HG03521 (cell line): ENCODE measurements around the gene NID1.
"Not testable (repeated sequence)": the region's sequence is repeated elsewhere in the genome, so short reads cannot be mapped to it uniquely, and the experiment has no call there.

Source experiments
- ATAC-seq: cut with Tn5 transposase; IDR thresholded peaks from one replicate; pipeline ENCODE4 v1.9.1; 2021; ENCODE audit warnings: mild to moderate bottlenecking, moderate library complexity; ENCODE audit not compliant: unreplicated experiment

Gene NID1

GRCh38 chr1:236033336-236033735, 31.6 kb downstream of the NID1 start:
- ATAC-seq: no peak

DNA sequence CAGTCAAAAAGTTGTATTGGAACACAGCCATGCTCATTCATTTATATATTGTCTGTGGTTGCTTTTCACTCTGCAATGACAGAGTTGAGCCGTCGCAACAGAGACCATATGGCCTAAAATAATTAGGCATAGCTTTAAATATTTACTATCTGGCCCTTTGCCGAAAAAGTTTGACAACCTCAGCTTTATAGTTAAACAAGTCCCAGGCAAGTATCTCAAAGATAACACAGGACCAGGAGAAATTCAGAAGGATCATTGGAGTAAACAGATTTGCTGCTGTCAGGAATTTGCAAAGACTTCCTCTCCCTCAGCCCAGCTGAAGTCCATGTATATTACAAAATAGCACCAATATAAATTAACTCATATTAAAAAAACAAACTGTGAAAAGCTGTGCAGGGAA, 34.4 kb downstream of the NID1 start:
- ATAC-seq: no peak

GRCh38 chr1:236029428-236029940, 35.4 kb downstream of the NID1 start:
- ATAC-seq: no peak

- no peak for ATAC-seq
Measured at GRCh38 chr1:236027104-236027503, 37.8 kb downstream of the NID1 start.

DNA sequence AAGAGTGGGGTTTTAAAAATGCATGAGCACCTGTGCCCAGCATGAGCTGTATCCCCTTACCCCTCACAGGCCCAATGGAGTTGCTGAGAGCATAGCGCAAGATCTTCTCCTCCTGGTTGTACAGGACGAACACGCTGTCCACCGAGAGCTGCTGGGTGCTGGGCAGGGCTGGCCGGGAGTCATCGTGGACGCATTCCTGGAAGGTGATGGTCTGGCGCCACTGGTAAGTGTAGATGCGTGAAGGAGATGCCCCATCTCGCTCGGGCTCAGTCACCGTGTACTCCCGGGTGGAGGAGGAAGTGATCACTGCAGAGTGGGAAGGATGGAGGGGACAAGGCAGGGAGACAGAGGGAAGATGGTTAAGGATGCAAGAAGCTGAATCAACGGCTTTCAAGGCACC, 39.1 kb downstream of the NID1 start:
- ATAC-seq: no peak

DNA sequence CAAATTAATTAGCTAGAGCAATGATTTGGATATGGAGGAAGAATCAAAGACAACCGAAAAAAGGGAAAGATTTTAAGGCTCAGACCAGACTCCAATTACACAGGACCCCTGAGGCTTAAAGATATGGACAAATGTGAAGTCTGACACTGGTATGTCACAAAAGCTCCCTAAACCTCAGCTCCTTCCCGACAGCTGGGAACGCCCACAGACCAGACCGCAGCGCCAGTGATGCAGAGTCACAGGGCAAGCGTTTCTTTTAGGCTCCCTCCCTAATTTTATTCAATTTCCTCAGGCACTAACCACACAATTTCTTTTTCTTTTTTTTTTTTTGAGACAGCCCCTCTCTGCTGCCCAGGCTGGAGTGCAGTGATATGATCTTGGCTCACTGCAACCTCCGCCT, 40.2 kb downstream of the NID1 start:
- no peak for ATAC-seq

DNA sequence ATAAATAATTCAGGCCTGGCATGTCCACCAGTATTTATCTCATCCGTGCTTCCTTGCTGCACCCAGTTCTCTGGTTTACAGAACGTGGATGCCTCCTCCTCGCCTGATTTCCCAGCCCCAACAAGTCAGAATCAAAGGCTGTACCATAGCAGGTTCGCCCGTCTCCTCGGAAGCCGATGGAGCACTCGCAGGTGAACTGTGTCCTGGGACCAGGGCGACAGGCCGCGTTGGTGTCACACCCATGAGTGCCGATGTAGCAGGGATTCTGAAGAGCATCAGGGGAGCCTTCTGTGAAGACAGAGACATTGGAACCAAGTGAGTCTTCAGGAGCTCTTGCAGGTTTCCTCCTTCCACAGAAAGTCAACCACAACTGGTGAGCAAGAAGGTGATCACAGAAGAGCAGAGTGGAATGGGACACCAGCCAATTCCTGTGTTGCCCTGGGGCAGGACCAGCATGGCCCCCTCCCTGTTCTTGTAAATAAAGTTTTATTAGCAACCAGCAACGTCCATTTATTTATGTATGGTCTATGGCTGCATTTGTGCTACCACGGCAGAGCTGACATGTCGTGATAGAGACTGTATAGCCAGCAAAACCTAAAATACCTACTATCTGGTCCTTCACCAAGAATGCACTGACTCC, 40.8 kb downstream of the NID1 start:
- no peak for ATAC-seq

DNA sequence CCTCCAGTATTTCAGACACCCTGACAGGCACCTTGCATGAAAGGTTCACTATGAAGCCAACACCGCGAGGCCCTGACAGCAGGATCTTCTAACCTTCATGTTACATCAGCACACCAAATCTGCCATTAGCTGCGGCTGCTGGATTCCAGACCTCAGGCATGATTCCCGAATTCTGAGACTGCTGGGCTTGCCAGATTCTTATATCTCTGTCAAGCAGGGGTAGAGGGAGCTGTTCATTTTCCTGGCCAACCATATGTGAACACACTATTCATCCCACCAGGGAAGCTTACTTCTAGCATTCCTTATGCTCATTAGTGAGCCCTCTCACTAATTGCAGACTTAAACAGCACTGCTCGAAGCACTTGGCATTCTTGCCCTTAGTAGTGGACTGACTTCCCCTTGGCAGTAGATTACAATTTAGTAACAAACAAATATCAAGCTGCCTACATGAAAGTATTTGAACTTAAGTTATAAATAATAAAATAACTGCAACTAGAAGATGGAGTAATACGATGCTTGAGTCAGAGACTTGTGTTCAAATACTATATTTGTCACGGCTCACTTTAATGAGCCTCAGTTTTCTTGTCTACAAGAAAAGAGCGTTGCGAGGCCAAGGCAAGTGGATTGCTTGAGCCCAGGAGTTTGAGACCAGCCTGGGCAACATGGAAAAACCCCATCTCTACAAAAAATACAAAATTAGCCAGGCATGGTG, 43.3 kb downstream of the NID1 start:
- ATAC-seq: no peak

DNA sequence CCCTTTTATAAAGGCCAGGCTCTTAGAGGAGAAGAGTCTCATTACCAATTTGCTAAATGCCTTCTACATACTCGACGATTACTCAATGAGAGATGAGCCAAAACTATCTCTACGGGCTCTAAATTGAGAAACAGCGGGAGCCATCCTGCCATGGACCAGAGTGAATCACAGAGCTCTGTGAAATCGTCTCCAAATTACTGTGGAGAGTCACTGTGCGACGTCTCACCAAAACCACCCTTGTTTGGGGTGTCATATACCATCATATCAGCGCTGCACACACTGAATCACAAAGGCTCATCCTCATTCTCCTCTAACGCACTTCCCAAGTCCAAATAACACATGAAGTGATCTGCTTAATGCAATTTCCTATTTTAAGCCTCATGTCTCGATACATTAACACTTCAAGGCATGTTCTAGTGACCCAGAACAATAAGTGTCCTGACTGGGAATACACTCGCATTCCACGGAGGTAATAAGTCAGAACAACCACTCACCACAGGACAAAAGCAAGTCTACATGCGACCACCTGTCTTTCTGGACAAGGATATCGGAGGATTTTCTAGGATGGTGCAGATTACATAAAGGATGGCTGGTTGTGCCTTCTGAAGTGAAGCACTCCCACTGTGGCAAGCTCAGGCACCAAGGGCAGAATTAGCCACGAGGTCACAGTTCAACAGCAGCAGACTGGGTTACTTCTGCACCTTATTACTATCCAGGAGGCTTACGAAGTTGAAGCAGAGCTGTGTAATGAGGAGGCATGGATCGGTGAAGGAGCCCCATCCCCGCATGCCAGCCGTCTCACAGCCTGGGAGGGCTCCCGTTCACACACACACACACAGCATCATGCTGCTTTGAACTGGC, 44.3 kb downstream of the NID1 start:
- ATAC-seq: no peak

DNA sequence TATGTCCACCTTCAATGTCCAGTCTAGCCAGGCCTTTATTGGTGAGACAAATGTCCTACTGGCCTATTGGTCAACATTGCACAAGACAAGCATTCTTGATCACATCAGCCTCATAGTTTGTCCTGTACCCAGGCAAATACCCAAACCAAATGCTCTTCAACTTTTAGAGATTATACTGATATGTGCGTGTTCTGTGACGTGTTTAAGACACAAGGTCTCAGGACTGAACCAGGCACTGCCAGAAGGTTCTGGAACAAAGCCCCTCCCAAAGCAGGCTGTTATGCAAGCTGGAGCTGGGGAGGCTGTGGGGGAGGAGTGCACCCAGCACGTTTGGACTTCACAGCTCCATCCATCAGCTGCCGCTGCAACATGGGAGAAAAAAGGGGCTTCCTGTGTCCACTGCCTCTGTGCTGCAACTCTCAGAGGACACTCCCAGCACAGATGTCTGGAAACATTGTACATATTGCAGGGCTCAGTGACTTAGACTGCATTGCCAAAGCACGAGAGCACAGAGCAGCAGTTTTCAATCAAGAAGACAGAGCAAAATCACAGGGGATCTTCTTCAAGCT, 45.9 kb downstream of the NID1 start:
- no peak for ATAC-seq

- ATAC-seq: no peak
Measured at GRCh38 chr1:236016782-236017400, 48.0 kb downstream of the NID1 start.

DNA sequence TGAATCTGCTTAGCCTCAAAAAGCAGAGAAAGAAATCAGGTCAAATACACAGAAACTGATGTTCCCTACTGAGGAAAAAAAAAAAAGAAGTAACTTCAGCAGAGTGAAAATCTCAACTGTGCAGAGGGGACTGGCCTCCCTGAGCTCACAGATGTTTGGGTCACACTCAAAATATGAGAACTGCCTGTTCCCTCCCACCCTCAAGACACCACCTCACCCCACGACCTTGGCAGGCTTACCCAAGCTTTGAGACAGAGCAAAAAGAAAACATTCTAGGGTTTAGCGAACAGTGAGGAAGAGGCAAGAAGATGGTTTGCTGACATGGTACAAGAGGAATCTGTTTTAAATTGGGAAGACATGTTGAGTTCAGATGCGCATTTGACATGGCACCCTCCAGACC, 48.8 kb downstream of the NID1 start:
- ATAC-seq: no peak

- ATAC-seq: no peak
Measured at GRCh38 chr1:236015539-236015938, 49.4 kb downstream of the NID1 start.

DNA sequence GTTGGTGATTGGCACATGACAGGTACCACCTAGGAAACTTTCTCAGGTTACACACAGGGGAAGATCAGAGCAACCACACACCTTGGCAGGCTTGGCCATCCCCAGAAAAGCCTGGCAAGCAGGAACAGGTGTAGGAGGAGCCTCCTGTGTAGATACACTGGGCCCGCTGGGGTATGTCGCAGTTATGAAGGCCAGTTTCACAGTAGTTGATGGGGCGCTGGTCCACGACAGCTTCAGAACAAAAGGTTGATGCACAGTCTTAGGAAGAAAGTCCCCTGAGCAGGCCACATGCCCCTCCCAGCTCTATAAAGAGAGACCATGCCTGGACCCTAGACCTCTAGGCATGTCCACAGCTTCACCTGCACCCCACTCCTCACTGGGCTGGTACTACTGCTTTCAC, 51.6 kb downstream of the NID1 start:
- ATAC-seq: no peak

- no peak for ATAC-seq
Measured at GRCh38 chr1:236011641-236012040, 53.2 kb downstream of the NID1 start.

- ATAC-seq: no peak
Measured at GRCh38 chr1:236010443-236010842, 54.4 kb downstream of the NID1 start.

DNA sequence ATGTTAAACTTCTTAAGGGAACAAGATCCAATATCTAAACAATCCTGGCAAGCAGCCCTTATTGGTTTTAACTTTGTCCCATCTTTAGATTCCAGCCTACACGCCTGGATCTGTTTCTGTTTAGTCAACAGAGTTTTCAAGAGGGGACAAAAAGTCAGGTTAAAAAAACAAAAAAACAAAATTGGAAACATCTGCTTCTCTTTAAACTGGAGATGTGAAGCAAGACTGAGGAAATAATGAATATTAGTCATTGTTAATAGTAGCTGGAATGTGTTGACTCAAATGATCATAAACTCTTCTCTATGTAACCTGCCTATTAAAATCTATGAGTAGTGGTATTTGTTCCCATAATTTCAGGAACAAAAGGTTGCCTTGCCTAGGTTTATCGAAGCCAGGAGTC, 55.0 kb downstream of the NID1 start:
- no peak for ATAC-seq

DNA sequence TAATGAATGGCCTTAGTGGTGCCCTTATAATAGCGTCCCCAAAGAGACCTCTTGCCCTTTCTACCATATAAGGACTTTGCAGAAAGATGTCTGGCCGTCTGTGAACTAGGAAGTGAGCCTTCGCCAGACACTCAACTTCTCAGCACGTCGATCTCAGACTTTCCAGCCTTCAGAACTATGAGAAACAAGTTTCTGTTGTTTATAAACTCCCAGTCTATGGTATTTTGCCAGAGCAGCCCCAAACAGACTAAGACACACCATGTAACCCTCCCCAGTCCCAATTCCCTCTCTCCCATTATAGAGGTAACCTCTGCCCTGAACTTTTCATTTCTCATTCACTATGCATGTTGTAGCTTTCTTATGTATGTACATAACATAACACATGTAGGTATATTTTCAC, 55.7 kb downstream of the NID1 start:
- no peak for ATAC-seq

- ATAC-seq: no peak
Measured at GRCh38 chr1:236007781-236008180, 57.1 kb downstream of the NID1 start.

DNA sequence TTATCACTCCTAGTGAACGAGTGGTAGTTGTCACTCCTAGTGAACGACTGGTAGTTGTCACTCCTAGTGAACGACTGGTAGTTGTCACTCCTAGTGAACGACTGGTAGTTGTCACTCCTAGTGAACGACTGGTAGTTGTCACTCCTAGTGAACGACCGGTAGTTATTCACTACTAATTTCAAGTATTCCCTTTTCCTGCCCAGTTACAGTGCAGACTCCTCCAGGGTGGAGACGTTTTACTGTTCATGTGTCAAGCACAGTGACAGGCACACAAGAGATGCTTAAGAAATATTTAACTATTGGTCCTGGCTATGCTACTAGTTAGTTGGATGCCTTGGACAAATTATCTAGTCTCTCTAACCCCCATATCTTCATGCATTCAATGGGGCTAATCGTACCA, 61.8 kb downstream of the NID1 start:
- not testable (repeated sequence) for ATAC-seq

DNA sequence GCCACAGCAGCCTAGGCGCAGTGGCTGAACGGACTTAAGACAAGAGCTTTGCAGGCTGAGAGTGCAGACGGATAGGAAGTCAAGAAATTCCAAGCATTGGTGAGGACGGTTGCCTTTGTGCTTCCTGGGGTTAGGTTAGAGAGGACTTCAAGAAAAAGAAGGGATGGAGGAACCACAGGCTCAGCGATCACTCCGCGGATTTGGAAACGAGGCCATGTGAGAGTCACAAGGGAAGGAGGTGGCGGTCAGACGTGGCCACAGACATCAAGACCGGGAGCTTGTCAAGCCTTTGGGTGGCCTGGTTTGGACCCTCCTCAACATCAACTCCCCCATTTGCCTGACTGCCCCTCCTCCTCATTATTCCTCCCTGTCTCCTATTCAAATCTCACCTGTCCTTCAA, 62.3 kb downstream of the NID1 start:
- ATAC-seq: no peak
